Ectodermal cell (in vitro differentiated cells): ENCODE measurements around the gene TMEM255A.

ENCODE experiments used
- H3K27ac ChIP-seq: 2 replicates; pipeline ENCODE4 v1.7.0; 2013; ENCODE audit warnings: mild to moderate bottlenecking, low read depth, low read length; ENCODE audit not compliant: insufficient read depth, poor library complexity, severe bottlenecking
- H3K27me3 ChIP-seq: 2 replicates; pipeline ENCODE4 v1.7.0; 2013; ENCODE audit warnings: mild to moderate bottlenecking, low read length; ENCODE audit not compliant: insufficient read depth, control insufficient read depth, poor library complexity, severe bottlenecking
- H3K36me3 ChIP-seq: one replicate; pipeline ENCODE4 v1.7.0; 2013; ENCODE audit warnings: low read length; ENCODE audit not compliant: control insufficient read depth, insufficient read depth
- H3K4me1 ChIP-seq: one replicate; pipeline ENCODE4 v1.7.0; 2013; ENCODE audit warnings: low read length; ENCODE audit not compliant: control insufficient read depth, insufficient read depth
- H3K4me3 ChIP-seq: 2 replicates; pipeline ENCODE4 v1.7.0; 2013; ENCODE audit warnings: low read depth, low read length, control low read depth; ENCODE audit not compliant: insufficient read depth
- H3K9me3 ChIP-seq: 2 replicates; pipeline ENCODE4 v1.7.0; 2013; ENCODE audit warnings: mild to moderate bottlenecking, low read length, moderate library complexity; ENCODE audit not compliant: control insufficient read depth
- WGBS, 2 experiments: methylation state at CpG; one replicate each; pipeline ENCODE4 v1.1.7; 2013; ENCODE audit warnings: missing lambda C conversion rate in 2 of 2; 5-methylcytosine and 5-hydroxymethylcytosine counted together

Gene TMEM255A

GRCh38 chrX:120332394-120332793 lies 21.1 kb upstream of the TMEM255A start:
- Histone ChIP-seq H3K27me3 (no peaks in the 10 kb centered on the region), H3K9me3 (no peaks in the 10 kb centered on the region), H3K4me1 (no peaks in the 10 kb centered on the region), H3K36me3 (no peaks in the 10 kb centered on the region), H3K4me3 (no peak overlapping the region), H3K27ac (no peak overlapping the region)
- 20 to 43% methylated on average over 1 of the region's 1 CpG for WGBS, 2 experiments

- H3K4me1 ChIP-seq: no peaks in the 10 kb centered on the region
- no peaks in the 10 kb centered on the region for H3K36me3 ChIP-seq
- H3K9me3 ChIP-seq: no peaks in the 10 kb centered on the region
- no peaks in the 10 kb centered on the region for H3K27me3 ChIP-seq
- no peak overlapping the region for H3K4me3 ChIP-seq
- WGBS, 2 experiments: 91 to 96% methylated on average over 1 to 2 of the region's 2 CpGs
- no peak overlapping the region for H3K27ac ChIP-seq
Observed at GRCh38 chrX:120331116-120331515, 19.9 kb upstream of the TMEM255A start.

GRCh38 chrX:120321520-120322281 lies 10.4 kb upstream of the TMEM255A start:
- Histone ChIP-seq H3K27me3 (no peaks in the 10 kb centered on the region), H3K4me3 (no peak overlapping the region), H3K4me1 (no peaks in the 10 kb centered on the region), H3K9me3 (no peaks in the 10 kb centered on the region), H3K27ac (no peak overlapping the region), H3K36me3 (no peaks in the 10 kb centered on the region)
- 59 to 60% methylated on average over 4 of the region's 4 CpGs for WGBS, 2 experiments

GRCh38 chrX:120318411-120318810 lies 7.2 kb upstream of the TMEM255A start:
- Histone ChIP-seq H3K36me3 (no peaks in the 10 kb centered on the region), H3K9me3 (no peaks in the 10 kb centered on the region), H3K27ac (no peak overlapping the region), H3K4me1 (no peaks in the 10 kb centered on the region), H3K27me3 (no peaks in the 10 kb centered on the region), H3K4me3 (no peak overlapping the region)
- WGBS, 2 experiments: 73 to 83% methylated on average over 3 to 4 of the region's 4 CpGs

- Histone ChIP-seq H3K27ac (no peak overlapping the region), H3K4me3 (no peak overlapping the region), H3K4me1 (no peaks in the 10 kb centered on the region), H3K9me3 (no peaks in the 10 kb centered on the region), H3K36me3 (no peaks in the 10 kb centered on the region), H3K27me3 (no peaks in the 10 kb centered on the region)
- 80 to 90% methylated on average over 4 of the region's 5 CpGs for WGBS, 2 experiments
Observed at GRCh38 chrX:120316587-120317283, 5.5 kb upstream of the TMEM255A start.

GRCh38 chrX:120315776-120316175 lies 4.5 kb upstream of the TMEM255A start:
- Histone ChIP-seq H3K36me3 (no peaks in the 10 kb centered on the region), H3K9me3 (no peaks in the 10 kb centered on the region), H3K27ac (no peak overlapping the region), H3K4me3 (no peak overlapping the region), H3K27me3 (peaks cover 8% of the 10 kb centered on the region), H3K4me1 (no peaks in the 10 kb centered on the region)
- 58 to 83% methylated on average over 2 of the region's 4 CpGs for WGBS, 2 experiments

GRCh38 chrX:120311727-120312063 lies 434 bp upstream of the TMEM255A start:
- peak overlapping the region; percentile 47 for H3K4me3 ChIP-seq
- no peak overlapping the region for H3K27ac ChIP-seq
- peaks cover 29% of the 10 kb centered on the region for H3K27me3 ChIP-seq

GRCh38 chrX:120309873-120310705 lies 1.2 kb downstream of the TMEM255A start:
- Histone ChIP-seq H3K27ac (no peak overlapping the region), H3K4me3 (peak overlapping the region; percentile 47), H3K27me3 (peaks cover 29% of the 10 kb centered on the region), H3K9me3 (no peaks in the 10 kb centered on the region), H3K36me3 (no peaks in the 10 kb centered on the region), H3K4me1 (no peaks in the 10 kb centered on the region)
- 1% methylated on average over 27 to 31 of the region's 32 CpGs for WGBS, 2 experiments

More at GRCh38 chrX:120311727-120312063, 434 bp upstream of the TMEM255A start:
- WGBS, 2 experiments: 71 to 84% methylated on average over 3 to 4 of the region's 4 CpGs
- Histone ChIP-seq H3K4me1 (no peaks in the 10 kb centered on the region), H3K36me3 (no peaks in the 10 kb centered on the region), H3K9me3 (no peaks in the 10 kb centered on the region)

GRCh38 chrX:120308959-120309872 lies 2.0 kb downstream of the TMEM255A start:
- H3K9me3 ChIP-seq: no peaks in the 10 kb centered on the region

More at GRCh38 chrX:120308959-120309872, 2.0 kb downstream of the TMEM255A start:
- 1 to 2% methylated on average over 34 to 39 of the region's 52 CpGs for WGBS, 2 experiments
- H3K27ac ChIP-seq: no peak overlapping the region
- peak overlapping the region; percentile 47 for H3K4me3 ChIP-seq
- H3K4me1 ChIP-seq: no peaks in the 10 kb centered on the region
- no peaks in the 10 kb centered on the region for H3K36me3 ChIP-seq
- H3K27me3 ChIP-seq: peaks cover 29% of the 10 kb centered on the region
